Esophagus squamous epithelium (tissue), 4 donors: ENCODE data around the gene HSD17B4.

ENCODE experiments used
- POLR2A ChIP-seq, 4 donors: fragments of 450-650 bp; IDR thresholded peaks; one replicate each; pipeline ENCODE4 v1.6.1; 2017; ENCODE audit warnings: antibody characterized with exemption in 4 of 4, mild to moderate bottlenecking in 4 of 4, moderate library complexity in 3 of 4
- TF ChIP-seq, protein P1 (sequence below), 6 experiments: fragments of 450-650 bp in 4 of 6; fragments of 200-600 bp in 2 of 6; sonication (generic) in 2 of 6; IDR thresholded peaks; one replicate each; pipeline ENCODE4 v1.5.1; 2016 to 2019; ENCODE audit warnings: antibody characterized with exemption in 6 of 6, mild to moderate bottlenecking in 4 of 6, moderate library complexity in 4 of 6

DNA sequence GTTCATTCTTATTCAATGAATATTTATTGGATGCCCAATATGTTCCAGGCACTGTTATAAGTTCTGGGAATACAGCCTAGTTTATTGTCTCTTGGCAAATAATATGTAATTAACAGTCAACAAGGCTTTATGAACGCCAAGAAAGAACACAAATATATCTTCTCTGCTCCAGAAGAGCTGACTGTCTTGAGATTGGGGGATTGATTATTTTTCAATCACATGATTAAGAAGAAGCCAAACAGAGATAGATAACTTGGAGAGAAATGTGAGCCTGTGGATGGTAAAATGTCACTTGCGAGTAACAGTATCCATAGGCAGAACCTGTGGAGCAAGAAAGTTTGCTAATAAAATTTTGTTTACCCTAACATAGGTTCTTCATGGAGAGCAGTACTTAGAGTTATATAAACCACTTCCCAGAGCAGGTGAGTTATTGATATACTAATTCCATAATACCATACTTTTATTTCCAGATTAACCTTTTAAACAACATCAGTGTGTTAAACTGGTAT lies 49.4 kb downstream of the HSD17B4 start:
- TF ChIP-seq, protein P1, sequence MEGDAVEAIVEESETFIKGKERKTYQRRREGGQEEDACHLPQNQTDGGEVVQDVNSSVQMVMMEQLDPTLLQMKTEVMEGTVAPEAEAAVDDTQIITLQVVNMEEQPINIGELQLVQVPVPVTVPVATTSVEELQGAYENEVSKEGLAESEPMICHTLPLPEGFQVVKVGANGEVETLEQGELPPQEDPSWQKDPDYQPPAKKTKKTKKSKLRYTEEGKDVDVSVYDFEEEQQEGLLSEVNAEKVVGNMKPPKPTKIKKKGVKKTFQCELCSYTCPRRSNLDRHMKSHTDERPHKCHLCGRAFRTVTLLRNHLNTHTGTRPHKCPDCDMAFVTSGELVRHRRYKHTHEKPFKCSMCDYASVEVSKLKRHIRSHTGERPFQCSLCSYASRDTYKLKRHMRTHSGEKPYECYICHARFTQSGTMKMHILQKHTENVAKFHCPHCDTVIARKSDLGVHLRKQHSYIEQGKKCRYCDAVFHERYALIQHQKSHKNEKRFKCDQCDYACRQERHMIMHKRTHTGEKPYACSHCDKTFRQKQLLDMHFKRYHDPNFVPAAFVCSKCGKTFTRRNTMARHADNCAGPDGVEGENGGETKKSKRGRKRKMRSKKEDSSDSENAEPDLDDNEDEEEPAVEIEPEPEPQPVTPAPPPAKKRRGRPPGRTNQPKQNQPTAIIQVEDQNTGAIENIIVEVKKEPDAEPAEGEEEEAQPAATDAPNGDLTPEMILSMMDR (IDR thresholded peaks at IDR 0.05): no peak
- TF ChIP-seq POLR2A (IDR thresholded peaks at IDR 0.05): no peak
